Neural progenitor cell (in vitro differentiated cells): ENCODE data around the gene PARP6. TPM values are rescaled to one million over a fixed set of nuclear protein-coding genes. Genes with fewer than 3 reads are reported as not detected.

Experiments used
- DNase-seq: peaks from one replicate; pipeline ENCODE4 v3.0.0-alpha.2; 2016; ENCODE audit warnings: low spot score
- H2AFZ ChIP-seq: fragments of 200-600 bp; sonication (generic); replicated peaks from 2 replicates; pipeline ENCODE4 v1.6.1; 2016; ENCODE audit warnings: antibody characterized with exemption
- H3F3A ChIP-seq: fragments of 200-600 bp; sonication (generic); 2 replicates; pipeline ENCODE4 v1.6.1; 2016; ENCODE audit warnings: antibody characterized with exemption, low read depth
- H3K27ac ChIP-seq: fragments of 200-600 bp; sonication (generic); 2 replicates; pipeline ENCODE4 v1.5.1; 2016; ENCODE audit warnings: mild to moderate bottlenecking
- H3K27me3 ChIP-seq: fragments of 200-600 bp; sonication (generic); 2 replicates; pipeline ENCODE4 v1.6.1; 2016; ENCODE audit warnings: mild to moderate bottlenecking, moderate library complexity
- H3K36me3 ChIP-seq: fragments of 200-600 bp; sonication (generic); 2 replicates; pipeline ENCODE4 v1.5.1; 2016
- H3K4me1 ChIP-seq: fragments of 200-600 bp; sonication (generic); 2 replicates; pipeline ENCODE4 v1.6.1; 2016; ENCODE audit warnings: mixed run types
- H3K4me2 ChIP-seq: fragments of 200-600 bp; sonication (generic); 2 replicates; pipeline ENCODE4 v1.6.1; 2016
- H3K4me3 ChIP-seq: fragments of 200-600 bp; sonication (generic); 2 replicates; pipeline ENCODE4 v1.5.1; 2016
- H3K79me2 ChIP-seq: fragments of 200-600 bp; sonication (generic); 2 replicates; pipeline ENCODE4 v1.6.1; 2016; ENCODE audit warnings: low read depth
- H3K9ac ChIP-seq: fragments of 200-600 bp; sonication (generic); 2 replicates; pipeline ENCODE4 v1.6.1; 2016
- H3K9me3 ChIP-seq: fragments of 200-600 bp; sonication (generic); 2 replicates; pipeline ENCODE4 v1.5.1; 2016; ENCODE audit warnings: low read depth
- H4K20me1 ChIP-seq: fragments of 200-600 bp; sonication (generic); 2 replicates; pipeline ENCODE4 v1.6.1; 2016; ENCODE audit warnings: low read depth
- H3K27ac Mint-ChIP-seq: 3 replicates; pipeline ENCODE4 v1.8.0; 2021; ENCODE audit warnings: mixed read lengths
- H3K27me3 Mint-ChIP-seq: 2 replicates; pipeline ENCODE4 v1.8.0; 2022; ENCODE audit warnings: low read depth, mild to moderate bottlenecking, inconsistent platforms, moderate library complexity, mixed read lengths; ENCODE audit not compliant: insufficient read depth
- H3K36me3 Mint-ChIP-seq: 3 replicates; pipeline ENCODE4 v1.8.0; 2021; ENCODE audit warnings: mixed read lengths
- H3K4me1 Mint-ChIP-seq: 3 replicates; pipeline ENCODE4 v1.8.0; 2021; ENCODE audit warnings: mixed read lengths
- H3K4me3 Mint-ChIP-seq: 3 replicates; pipeline ENCODE4 v1.8.0; 2021; ENCODE audit warnings: mild to moderate bottlenecking, moderate library complexity, mixed read lengths
- H3K9me3 Mint-ChIP-seq: 3 replicates; pipeline ENCODE4 v1.8.0; 2020; ENCODE audit warnings: mixed read lengths
- EZH2 ChIP-seq: fragments of 200-600 bp; sonication (generic); IDR thresholded peaks from 2 replicates; pipeline ENCODE4 v1.6.1; 2017; ENCODE audit warnings: antibody characterized with exemption, mild to moderate bottlenecking, moderate library complexity
- EZH2phosphoT487 ChIP-seq: fragments of 200-600 bp; sonication (generic); IDR thresholded peaks from 2 replicates; pipeline ENCODE4 v1.6.1; 2017; ENCODE audit warnings: antibody characterized with exemption
- total RNA-seq: library from RNA; depleted of rRNA; stranded (reverse); fragments of >200 nt; gene quantifications from 2 replicates; pipeline ENCODE4 v1.2.3, GENCODE V29; 2015; ENCODE audit warnings: low replicate concordance
- TF ChIP-seq, protein P1 (sequence below): fragments of 200-600 bp; sonication (generic); IDR thresholded peaks from 2 replicates; pipeline ENCODE4 v1.5.1; 2017; ENCODE audit warnings: antibody characterized with exemption, mild to moderate bottlenecking

Gene PARP6
- total RNA-seq, 1 donor from 2014 or later, result 38.6 TPM

GRCh38 chr15:72233769-72234168 lies 38.6 kb downstream of the PARP6 start:
- Mint-ChIP-seq H3K4me1 (peaks cover 32% of the 10 kb centered on the region), H3K36me3 (peaks cover 5% of the 10 kb centered on the region), H3K4me3 (no peak overlapping the region), H3K27me3 (peaks cover 5% of the 10 kb centered on the region), H3K9me3 (no peaks in the 10 kb centered on the region), H3K27ac (no peak overlapping the region)
- no peak overlapping the region for H3K27ac ChIP-seq
- H3K4me2 ChIP-seq, result no peak overlapping the region
- H2AFZ ChIP-seq, result no peak overlapping the region
- H3K27me3 ChIP-seq, result peaks cover 76% of the 10 kb centered on the region
- H3F3A ChIP-seq, result peaks cover 36% of the 10 kb centered on the region
- peaks cover 21% of the 10 kb centered on the region for H3K79me2 ChIP-seq
- H3K4me3 ChIP-seq, result no peak overlapping the region
- peaks cover 33% of the 10 kb centered on the region for H4K20me1 ChIP-seq
- H3K9me3 ChIP-seq, result no peaks in the 10 kb centered on the region
- TF ChIP-seq EZH2phosphoT487, result no peak
- no peak for TF ChIP-seq EZH2
- TF ChIP-seq, protein P1, sequence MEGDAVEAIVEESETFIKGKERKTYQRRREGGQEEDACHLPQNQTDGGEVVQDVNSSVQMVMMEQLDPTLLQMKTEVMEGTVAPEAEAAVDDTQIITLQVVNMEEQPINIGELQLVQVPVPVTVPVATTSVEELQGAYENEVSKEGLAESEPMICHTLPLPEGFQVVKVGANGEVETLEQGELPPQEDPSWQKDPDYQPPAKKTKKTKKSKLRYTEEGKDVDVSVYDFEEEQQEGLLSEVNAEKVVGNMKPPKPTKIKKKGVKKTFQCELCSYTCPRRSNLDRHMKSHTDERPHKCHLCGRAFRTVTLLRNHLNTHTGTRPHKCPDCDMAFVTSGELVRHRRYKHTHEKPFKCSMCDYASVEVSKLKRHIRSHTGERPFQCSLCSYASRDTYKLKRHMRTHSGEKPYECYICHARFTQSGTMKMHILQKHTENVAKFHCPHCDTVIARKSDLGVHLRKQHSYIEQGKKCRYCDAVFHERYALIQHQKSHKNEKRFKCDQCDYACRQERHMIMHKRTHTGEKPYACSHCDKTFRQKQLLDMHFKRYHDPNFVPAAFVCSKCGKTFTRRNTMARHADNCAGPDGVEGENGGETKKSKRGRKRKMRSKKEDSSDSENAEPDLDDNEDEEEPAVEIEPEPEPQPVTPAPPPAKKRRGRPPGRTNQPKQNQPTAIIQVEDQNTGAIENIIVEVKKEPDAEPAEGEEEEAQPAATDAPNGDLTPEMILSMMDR, result no peak
- peaks cover 16% of the 10 kb centered on the region for H3K4me1 ChIP-seq
- H3K36me3 ChIP-seq, result no peaks in the 10 kb centered on the region
- H3K9ac ChIP-seq, result no peak overlapping the region
- no peak for DNase-seq

- H3K27me3 Mint-ChIP-seq, result peaks cover 5% of the 10 kb centered on the region
- peaks cover 5% of the 10 kb centered on the region for H3K36me3 Mint-ChIP-seq
- Histone ChIP-seq H2AFZ (no peak overlapping the region), H4K20me1 (peaks cover 41% of the 10 kb centered on the region), H3K9me3 (no peaks in the 10 kb centered on the region), H3K9ac (no peak overlapping the region), H3K27ac (no peak overlapping the region), H3K4me1 (peaks cover 32% of the 10 kb centered on the region), H3K4me2 (peak overlapping the region; percentile 98), H3K4me3 (peak overlapping the region; percentile 95), H3K27me3 (peaks cover 58% of the 10 kb centered on the region), H3F3A (peaks cover 41% of the 10 kb centered on the region), H3K36me3 (no peaks in the 10 kb centered on the region), H3K79me2 (peaks cover 39% of the 10 kb centered on the region)
- no peaks in the 10 kb centered on the region for H3K9me3 Mint-ChIP-seq
- peaks cover 39% of the 10 kb centered on the region for H3K4me1 Mint-ChIP-seq
- peak; percentile 41 for DNase-seq
- H3K4me3 Mint-ChIP-seq, result peak overlapping the region; percentile 96
- TF ChIP-seq EZH2, result no peak
- TF ChIP-seq, protein P1, result no peak
- TF ChIP-seq EZH2phosphoT487, result no peak
- H3K27ac Mint-ChIP-seq, result peak overlapping the region; percentile 91
Measured at GRCh38 chr15:72231833-72232478, 40.4 kb downstream of the PARP6 start.

- Histone ChIP-seq H3K27me3 (peaks cover 51% of the 10 kb centered on the region), H3K27ac (peak within 1 kb of the TSS; percentile 71), H3K36me3 (no peaks in the 10 kb centered on the region), H3K4me1 (peaks cover 38% of the 10 kb centered on the region), H3K4me2 (peak within 1 kb of the TSS; percentile 98), H3F3A (peaks cover 43% of the 10 kb centered on the region), H3K79me2 (peaks cover 46% of the 10 kb centered on the region), H4K20me1 (peaks cover 47% of the 10 kb centered on the region), H3K9me3 (no peaks in the 10 kb centered on the region), H3K4me3 (peak within 1 kb of the TSS; percentile 95), H3K9ac (peak within 1 kb of the TSS; percentile 73), H2AFZ (no peak within 1 kb of the TSS)
- Mint-ChIP-seq H3K27me3 (peaks cover 5% of the 10 kb centered on the region), H3K36me3 (peaks cover 5% of the 10 kb centered on the region), H3K4me3 (peak within 1 kb of the TSS; percentile 96), H3K27ac (peak within 1 kb of the TSS; percentile 91), H3K4me1 (peaks cover 42% of the 10 kb centered on the region), H3K9me3 (no peaks in the 10 kb centered on the region)
- DNase-seq, result peak; percentile 99
- TF ChIP-seq, protein P1, result no peak
- no peak for TF ChIP-seq EZH2
- TF ChIP-seq EZH2phosphoT487, result no peak
Measured at GRCh38 chr15:72231066-72231832, 41.1 kb downstream of the PARP6 start, which contains the start of gene PKM. TSS of gene PKM (minus strand) at chr15:72231190. CDS start at chr15:72219097, 12,093 bp downstream.
